NCI-H748 (cell line): ENCODE measurements around the gene MRPS18A.
"Not testable (repeated sequence)": the region's sequence is repeated elsewhere in the genome, so short reads cannot be mapped to it uniquely, and the experiment has no call there.

Experiments used
- DNase-seq: peaks from one replicate; lab custom pipeline; 2025; ENCODE audit not compliant: unreplicated experiment; lab: John Stamatoyannopoulos, UW

Gene MRPS18A

DNA sequence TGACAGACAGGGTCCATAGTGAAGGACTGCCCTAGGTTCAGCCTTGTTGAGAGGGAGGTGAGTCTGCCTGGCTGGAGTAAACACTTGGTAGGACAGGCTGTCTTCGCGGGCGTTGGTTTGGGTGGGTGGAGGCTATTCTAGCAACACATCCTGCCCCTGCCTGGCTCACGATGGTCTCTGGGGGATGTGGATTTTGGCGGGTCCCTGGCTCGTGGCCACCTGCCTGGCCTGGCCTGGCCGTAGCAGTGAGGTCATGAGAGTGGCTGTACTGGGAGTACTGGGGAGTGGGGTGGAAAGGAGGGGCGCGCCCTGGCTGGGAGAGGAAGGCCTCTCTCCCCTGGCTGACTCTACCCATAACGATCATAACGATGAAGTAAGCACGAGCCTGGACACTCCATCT is 30.2 kb upstream of the MRPS18A start:
- no peak for DNase-seq

DNA sequence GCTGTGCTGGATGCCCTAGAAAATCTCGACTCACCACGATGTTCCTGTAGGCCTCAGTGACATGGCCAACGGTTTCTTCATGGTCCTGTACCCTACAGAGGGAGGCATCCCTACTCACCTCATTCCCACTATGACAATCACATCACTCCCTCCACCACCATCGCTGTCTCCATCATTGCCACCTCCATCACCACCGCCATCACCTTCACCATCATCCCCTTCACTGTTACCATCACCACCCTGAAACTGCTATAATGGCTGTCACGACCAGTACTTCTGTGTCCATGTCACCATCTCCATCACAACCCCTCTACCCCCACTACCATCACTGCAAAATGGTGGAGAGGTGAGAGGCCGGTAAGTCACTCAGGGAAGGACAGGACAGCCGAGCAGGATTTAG is 29.8 kb upstream of the MRPS18A start:
- no peak for DNase-seq

DNA sequence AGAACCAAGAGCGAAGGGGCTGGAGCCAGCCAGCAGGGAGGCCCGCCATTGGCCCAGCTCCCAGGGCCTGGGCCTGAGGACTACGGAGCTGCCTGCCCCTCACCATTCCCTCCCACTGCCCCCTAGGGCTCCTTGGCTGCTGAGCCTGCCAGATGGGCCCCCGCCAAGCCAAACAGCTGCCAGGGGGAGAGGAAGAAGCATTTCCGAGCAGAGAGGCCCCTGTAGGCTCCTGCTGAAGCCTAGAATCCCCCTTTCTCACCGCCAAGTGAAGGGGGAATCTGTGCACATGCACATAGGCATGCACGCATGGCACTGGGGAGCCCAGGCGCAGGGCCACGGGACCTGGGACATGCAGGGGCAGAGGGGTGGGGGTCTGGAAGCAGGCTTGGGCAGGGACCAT is 28.5 kb upstream of the MRPS18A start:
- DNase-seq: no peak

DNA sequence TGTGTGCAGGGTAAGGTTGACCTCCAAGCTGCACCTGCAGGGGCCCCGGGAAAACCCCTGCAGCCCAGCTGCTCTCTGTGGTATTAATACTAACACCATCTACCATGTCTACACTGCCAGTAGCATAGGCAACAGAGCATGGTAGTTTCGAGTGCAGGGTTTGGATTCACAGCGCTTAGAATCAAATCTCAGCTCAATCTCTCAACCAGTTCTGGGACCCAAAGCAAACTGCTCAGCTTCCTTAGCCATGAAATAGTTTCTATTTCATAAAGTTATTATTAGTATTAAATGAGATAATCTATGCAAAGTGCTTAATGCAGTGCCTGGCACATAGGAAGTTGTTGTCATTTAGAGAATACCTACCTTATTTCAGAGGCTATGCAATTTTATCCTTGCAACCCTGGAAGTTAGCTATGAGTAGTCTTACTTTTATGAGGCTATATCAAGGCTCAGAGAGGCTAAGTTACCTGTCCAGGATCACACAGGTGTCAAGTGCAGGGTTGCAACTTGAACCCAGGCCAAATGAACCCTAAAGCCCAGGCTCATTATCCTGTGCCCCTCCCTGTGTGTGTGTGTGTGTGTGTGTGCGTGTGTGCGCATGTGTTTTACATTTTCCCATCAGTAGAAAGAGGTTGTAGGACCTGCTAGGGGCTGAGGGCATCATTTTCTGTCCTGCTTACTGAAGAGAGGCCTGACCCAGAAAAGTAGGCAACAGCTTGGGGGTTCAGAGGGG is 27.6 kb upstream of the MRPS18A start:
- no peak for DNase-seq

DNA sequence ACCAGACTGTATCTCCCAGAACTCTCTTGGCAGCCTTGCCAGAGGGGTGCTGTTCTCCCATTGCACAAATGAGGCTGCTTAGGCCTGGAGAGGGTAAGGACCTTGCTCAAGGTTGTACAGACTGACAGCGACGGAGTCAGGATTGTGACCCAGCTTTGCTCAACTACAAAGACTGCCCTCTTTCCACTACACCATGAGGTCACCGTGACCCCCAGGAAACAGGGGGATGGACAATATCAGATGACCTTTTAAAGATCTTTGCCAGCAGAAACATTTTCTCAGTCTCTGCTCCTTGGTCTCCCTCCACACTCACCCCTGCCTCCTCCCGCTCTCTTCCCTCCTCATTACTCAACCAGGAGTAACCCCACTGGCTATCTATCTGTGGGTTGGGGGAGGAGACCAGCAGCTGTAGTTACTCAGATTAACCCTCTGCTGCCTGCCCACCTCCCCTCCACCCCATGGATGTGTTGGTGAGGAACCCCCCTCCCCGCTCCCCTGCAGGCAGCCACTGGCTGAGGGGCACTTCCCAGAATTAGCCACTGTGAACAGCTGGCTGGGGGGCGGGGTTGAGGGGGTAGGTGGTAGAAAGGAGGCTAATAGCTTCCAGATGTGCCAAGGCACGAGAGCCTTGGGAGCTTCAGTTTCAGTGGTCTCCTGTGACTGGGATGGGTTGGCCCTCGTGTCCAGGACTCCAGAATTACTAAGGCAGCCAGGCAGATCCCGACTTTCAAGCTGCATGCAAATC is 26.9 kb upstream of the MRPS18A start:
- DNase-seq: no peak

DNA sequence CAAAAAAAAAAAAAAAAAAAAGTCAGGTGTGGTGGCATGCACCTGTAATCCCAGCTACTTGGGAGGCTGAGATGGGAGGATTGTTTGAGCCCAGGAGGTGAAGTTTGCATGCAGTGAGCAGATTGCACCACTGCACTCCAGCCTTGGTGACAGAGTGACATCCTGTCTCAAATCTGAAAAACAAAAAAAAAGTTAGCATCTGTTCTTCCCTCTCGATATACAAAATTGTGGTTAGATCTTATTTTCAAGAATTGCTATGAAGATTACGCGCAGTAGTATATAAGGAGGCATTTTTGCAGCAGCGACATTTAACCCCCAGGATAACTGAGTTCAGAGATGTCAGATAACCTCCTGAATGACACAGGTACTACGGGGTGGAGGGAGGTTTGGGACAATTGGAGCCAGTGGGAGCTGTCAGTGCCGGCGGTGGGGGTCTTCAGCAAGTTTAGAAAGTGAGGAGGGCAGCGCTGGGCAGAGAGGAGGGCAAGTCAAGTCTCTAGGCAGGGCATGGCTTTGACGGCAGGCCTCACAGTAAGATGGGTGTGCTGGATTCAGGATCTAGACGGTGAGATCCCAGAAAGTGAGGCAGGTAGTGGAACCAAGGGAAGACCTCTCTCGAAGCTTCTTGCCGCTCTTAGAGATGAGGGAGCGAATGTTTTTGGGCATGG is 26.2 kb upstream of the MRPS18A start:
- no peak for DNase-seq

DNA sequence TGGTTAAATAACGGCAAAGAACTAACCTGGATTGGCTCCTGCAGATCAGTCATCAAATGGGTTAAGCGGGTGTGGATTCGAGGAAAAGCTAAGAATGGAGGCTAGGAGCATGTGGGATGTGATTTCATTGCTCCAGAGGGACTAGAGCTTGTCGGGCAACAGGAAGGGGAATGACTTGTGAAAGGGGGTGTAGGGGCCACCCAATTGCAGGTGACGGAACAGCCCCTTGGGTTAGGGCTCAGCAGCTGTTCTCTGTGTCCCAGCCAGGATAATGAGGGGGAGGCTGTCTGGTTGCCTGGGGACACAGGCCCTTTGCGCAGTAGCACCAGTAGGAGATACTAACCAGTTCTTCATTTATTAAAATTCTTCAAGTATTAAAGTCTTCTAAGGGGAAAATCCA is 25.0 kb upstream of the MRPS18A start:
- DNase-seq: no peak

DNA sequence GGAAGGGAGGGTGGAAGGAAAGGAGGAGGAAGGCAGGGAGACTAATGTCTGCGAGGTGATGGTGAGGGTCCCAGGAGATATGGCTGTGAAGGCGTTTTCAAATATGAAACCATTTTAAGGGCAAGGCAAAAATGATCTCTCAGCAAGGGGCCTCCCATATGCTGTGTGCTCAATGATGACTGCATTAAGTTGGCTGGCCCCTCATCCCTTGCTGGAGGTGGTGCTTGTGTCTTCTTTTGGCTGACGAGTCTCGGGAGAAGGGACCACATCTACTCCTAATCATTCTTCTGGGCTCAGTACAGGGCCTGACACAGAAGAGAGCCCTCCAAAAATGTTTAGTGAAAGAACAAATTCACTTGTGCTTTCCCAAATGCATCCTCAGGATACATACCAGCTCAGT is 23.0 kb upstream of the MRPS18A start:
- no peak for DNase-seq

DNA sequence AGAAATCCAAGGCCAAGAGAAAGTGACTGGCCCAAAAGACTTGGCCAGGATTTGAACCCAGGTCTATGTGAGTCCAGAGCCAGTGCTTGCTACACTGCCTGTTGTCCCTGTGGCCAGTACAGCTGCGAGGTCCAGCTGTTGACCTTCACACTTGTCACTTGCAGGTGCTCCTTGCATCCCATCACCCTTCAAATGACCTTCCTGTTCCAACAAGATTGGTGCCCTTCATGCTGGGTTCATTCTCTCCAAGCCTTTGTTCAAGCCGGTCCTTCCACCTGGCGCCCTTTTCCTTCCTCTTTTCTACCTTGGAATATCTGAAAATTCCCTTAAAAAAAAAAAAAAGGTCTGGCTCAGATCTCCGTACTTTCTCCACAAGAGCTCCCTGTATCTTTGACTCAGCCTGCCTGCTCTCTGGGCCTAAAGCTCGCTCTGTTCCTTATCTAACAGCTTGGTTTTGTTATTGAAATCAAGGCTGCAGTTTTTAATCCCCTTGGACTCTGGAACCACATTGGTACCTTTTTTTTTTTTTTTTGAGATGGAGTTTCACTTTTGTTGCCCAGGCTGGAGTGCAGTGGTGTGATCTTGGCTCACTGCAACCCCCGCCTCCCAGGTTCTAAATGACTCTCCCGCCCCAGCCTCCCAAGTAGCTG is 22.2 kb upstream of the MRPS18A start:
- DNase-seq: no peak

DNA sequence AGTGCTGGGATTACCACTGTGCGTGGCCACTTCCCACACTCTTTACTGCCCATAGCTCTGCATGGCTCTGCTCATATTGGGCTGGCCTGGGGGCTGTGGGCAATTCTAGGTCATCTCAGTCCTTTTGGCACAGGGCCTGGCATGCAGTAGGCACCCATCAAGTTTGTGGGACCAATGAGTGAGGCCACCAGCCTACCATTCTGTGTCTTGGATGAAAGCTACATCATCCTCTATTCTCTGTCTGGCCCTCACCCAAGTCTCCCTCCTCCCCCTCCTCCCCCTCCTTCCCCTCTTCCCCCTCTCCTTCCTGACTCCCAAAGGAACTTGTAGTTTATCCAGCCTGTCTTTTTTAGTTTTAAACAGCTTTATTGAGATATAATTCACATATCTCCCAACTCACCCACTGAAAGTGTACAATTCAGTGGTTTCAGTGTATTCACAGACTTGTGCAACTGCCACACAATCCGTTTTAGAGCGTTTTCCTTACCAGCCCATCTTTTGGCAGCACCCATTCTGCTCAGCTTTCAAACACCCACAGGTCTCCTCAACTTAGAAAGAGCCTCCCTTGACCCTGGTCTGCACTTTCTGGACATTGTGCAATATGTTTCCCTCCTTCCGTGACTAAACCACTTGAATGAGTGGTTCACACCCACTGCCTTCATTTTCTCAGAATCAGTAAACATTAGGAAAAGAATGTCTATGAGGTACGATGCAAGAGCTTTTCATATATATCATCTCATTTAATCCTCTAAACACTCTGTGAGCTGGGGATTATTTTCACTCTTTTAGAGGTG is 21.5 kb upstream of the MRPS18A start:
- DNase-seq: no peak

DNA sequence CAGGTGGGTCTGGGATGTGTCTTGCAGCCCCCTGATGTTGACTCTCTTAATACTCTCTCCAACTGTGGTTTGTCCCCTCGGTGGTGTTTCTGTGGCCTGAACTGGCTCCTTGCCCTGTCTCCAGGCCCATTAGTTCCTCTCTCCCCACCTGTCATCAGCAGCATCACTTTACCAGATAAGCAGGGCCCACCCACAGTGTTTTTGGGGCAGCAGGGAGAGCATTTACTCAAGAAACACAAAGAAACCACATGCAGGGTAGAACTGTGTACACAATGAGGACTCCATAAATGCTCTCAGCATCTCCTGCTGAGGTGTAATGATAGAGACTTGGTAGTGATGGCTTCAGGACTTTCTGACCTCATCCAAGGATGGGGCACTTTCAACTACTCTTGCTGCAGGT is 20.2 kb upstream of the MRPS18A start:
- peak; percentile 49 for DNase-seq

DNA sequence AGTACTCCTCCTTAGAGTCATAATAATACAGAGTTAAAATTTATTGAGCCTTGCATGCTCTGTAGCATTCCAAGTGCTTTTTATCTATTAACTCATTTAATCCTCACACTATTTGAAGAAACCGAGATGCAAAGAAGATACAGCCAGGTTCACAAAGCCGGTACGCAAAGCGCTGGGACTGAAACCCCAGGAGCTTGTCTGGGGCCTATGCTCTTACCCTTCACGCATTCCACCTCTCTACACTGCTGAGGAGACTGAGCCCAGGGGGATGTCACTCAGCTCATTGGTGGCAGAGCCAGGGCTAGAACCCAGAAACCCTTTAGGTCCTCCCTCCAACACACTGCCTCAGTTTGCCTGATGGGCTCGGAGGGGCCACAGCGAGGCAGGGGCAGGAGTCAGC is 19.7 kb upstream of the MRPS18A start:
- no peak for DNase-seq

DNA sequence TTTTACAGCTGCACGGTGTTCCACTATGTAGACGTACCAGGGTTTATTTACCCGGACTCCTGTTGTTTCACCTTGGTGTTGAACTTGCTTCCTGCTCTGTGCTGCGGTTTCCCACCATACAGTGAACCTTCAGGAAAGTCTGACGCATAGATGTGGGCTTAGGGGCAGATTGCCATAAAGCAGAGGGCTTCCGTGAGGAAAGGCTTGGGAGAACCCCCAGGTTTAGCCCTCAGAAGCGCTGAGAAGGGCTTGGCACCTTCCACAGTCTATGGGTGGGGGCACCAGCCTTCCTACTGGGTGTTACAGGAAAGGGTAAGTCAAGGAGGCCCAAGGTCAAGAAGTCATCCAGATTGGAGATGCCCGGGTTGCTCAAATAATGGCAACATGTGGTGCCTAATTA is 19.2 kb upstream of the MRPS18A start:
- no peak for DNase-seq

DNA sequence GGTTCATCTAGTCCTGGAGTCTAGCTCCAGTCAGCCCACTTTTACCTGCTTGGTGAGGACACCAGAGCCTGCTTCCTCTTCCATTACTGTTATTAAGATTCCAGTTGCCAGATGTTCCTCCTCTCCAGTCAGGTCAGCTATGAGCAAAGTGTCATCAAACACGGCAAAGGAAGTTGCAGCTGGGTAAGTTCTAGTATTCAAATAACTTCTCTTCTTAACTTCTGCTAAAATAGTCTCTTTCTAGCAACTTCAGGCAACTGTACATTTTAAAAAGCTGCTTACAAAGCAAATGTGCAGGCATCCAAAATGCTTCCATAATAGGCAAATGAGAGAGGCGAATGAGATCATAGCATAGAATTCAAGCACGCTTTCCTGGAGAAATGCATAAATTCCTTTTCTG is 18.4 kb upstream of the MRPS18A start:
- no peak for DNase-seq

DNA sequence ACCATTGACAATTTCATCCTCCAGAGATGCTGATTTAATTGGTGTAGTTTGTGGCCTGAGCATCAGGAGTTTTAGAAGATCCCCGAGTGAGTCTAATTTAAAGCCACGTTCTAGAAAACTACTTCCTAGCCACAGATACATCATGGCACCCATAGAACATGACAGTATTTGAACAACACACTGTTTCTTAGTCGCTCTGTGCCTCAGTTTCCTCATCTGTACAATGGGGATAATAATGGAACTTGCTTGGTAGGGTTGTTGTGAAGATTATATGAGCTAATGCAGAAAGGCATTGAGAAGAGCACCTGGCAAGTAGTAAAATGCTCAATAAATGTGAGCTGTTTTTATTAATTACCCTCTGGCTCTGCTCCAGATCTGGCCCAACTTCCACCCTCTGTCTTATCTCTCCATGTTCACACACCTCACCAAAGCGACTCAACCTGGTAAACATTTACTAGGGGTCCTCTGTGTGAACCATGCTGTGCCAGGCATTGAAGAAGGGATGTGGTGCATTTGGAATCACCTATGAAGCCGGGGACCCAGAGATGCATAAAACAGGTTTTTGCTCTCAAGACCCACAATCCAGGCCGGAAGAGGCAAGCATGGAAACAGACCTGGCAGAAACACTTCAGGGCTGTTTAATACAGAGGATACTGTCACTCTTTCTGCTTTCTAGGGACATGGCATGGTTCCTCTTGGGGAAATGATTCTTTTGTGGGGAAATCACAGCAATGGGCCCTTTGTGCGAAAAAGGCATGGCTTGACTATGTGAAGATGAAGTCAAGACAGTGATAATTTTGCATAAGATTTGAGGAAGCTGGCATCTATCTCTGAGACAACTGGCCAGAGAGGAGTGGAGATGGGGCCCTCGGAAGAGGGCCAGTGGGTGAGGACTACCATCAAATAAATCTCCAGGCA is 16.2 kb upstream of the MRPS18A start:
- peak; percentile 91 for DNase-seq

DNA sequence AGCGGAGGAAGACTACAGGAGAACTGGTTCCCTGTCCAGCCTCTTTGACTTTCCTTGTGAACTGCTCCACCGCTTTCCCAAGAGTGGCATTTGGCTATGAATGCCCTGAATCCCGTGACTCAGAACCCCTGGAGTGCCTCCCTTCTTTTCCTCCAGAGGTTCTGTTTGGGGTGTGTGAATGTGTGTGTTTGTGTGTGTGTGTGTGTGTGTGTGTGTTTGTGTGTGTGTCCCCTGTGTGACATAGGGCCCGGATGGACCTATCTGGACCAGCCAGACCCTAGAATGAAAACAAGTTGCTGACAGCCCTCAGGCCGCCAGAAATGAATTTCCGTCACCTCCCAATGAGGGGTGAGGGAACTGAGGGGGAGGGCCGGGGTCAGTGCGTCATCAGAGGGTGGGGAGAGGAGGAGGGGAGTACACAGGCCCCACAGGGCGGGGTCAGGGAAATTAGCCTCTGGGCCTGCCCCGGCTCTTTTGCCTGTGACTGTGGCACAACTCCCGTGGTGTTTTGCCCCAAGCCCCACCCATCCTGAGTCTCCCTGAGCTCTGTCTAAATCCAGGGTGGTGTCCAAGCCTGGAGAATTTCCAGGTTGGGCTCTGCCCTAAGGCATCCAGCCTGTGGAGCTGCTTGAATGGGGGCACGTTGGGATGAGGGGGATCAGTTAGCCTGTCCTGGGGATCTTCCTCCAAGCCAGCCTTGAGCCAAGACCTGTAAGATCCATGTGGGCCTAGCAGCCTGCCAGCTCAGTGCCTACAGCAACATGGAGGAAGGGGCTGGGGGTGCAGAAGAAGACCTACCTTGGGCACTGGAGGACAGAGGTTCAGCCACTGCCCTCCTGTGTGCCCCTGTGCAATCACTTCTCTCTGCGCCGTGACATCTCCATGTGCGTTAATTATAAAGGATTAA is 15.2 kb upstream of the MRPS18A start:
- peak; percentile 100 for DNase-seq

DNA sequence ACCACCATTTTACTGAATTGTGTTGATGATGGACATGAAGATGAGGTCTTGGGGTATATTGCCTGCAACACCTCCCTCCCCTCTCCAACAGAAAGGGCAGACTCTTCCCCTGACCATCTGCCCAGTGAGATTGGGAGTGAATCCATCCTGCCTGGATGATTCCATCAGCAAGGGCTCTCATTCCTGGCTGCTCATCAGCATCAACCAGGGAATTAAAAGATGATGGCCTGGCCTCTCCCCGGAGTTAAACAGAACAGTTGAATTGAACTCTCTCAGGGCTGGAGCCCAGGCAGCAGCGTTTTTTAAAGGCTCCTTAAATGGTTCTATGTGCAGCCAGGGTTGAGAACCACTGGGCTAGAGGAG is 14.6 kb upstream of the MRPS18A start:
- DNase-seq: no peak

DNA sequence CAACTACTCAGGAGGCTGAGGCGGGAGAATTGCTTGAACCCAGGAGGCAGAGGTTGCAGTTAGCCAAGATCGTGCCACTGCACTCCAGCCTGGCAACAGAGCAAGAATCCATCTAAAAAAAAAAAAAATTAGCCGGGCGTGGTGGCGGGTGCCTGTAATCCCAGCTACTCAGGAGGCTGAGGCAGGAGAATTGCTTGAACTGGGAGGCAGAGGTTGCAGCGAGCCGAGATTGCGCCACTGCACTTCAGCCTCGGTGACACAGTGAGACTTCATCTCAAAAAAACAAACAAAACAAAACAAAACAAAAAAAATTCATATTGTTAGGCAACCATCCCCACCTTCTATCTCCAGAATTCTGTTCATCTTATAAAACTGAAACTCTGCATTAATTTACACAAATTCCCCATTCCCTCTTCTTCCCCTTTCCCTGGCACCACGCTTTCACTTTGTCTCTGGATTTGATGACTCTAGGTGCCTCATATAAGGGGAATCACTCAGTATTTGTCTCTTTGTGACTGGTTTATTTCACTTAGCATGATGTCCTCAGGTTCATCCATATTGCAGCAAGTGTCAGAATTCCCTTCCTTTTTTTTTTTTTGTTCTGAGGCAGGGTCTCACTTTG is 13.5 kb upstream of the MRPS18A start:
- not testable (repeated sequence) for DNase-seq
